ENCODE results near the gene EBF3.

The EBF3 gene

DNA sequence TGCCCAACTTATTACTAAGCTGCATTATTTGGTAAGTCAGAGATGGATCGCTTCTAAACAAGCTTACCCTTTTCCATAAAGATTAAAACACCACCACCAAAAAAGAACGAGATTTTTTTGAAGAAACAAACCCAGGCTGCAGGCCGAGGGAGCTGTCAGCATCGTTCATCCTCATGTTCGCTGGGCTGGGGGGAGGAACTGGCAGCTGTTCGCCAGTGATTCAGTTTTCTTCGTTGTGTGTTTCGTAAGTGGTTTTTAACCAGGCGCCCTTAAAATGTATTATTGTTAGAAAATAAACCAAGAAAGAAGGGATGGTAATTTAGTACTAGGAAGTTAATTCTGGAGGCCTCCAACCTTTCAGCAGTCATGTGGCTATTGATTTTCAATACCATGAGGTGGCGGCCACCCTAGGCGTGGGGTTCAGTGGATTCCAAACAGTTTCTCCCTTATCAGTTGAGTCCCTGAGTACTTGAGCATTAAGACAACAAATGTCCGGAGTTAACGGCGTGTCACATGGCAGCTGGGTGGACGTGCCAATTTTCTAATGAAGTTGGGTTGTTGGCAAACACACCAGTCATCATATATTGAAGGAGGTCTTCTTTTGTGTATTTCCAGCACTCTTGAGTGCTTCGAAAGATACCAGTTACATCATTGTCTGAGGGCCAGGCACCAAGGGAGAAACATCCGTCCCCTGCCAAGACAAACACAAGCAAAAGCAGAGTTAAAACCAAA is 173.2 kb downstream of the EBF3 start:
- DNase-seq: no peak

DNA sequence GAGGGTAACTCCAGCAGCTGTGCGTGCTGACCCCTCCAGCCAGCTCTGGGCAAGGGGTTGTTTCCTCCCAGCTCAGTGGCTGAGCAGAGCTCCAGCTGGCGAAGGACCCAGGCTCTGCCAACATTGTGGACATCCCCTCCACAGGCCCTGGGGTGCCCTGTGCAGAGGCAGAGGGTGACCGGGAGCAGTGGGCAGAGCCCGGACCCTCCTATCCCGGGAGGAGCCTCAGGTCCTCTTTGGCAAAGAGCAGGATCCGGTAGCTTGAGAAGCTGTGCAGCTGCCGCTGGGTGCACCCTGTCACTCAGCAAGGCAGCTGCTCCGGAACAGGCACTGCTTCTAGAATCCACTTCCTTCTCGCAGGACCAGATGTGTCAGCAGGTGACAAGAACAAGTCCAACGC is 175.9 kb downstream of the EBF3 start:
- DNase-seq: no peak

DNA sequence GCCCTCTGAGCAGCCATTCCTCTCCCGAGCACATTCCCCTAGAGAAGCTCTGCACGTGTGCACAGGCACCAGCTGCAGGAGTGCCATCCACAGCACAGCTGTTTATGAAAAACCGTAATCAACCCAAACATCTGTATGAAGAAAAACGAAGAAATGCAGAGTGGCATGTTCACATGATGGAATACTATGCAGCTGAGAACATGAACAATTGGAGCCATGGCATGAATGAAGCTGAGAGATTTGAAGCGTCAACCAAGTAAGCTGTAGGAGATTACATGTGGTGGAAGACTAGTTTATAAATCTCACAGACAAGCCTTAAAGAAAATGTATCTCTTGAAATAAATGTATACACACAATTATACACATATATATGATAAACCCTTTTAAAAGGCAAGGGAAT is 176.5 kb downstream of the EBF3 start:
- DNase-seq: no peak

DNA sequence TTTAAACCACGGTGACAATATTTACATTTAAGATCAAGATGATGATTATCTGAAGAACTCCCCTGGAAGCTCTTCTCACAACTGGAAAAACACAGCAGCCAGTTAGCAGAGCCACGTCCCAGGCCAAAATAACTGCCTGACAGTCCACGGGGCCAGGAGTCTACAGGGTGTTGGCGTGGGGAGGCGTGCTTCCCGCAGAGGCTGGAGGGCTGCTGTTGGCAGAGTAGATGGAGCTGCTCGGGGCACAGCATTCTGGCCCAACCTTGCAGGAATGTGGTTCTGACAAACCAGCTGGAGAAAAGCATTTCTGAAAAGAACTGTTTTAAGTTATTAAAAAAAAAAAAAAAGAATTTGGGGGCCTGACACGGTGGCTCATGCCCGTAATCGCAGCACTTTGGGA is 177.9 kb downstream of the EBF3 start:
- DNase-seq: no peak

DNA sequence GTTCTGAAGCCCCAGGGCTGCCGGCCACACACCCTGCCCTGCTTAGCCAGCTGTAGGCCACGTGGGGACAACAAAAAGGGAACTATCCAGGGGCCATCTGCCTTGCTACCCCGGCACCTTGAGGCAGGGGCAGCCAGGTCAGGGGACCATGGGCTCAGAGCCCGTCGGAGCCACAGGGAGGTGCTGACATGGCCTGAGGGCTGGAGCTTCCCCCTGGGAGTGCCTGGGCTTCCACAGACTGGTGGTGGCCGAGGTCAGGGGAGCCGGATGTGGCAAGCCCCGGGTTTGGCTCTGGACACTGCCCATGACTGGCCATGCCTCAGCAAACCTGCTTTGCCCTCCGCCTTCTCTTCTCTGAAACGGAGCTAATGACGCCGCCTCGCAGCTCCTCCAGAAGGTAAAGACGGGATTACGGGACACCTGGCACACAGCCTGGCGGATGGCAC is 178.5 kb downstream of the EBF3 start:
- DNase-seq: no peak

Measured in inflammatory macrophage treated with lipopolysaccharide for 1 hour (primary cell).